ENCODE results near the gene PARD3B.

GRCh38 chr2:204853905-204854304, 308.6 kb downstream of the PARD3B start:
- TF ChIP-seq CTCF (IDR thresholded peaks at IDR 0.05) (no peak), POLR2A (IDR thresholded peaks at IDR 0.05) (no peak), EP300 (IDR thresholded peaks at IDR 0.05; ENCODE audit: low read depth) (no peak), POLR2AphosphoS5 (IDR thresholded peaks at IDR 0.05) (peak; percentile 20 to 64 (median 24))

Data from transverse colon (tissue), 4 donors.